ENCODE data around the gene ZFP91.
"Not testable (repeated sequence)": the region's sequence is repeated elsewhere in the genome, so short reads cannot be mapped to it uniquely, and the experiment has no call there.

Gene ZFP91

DNA sequence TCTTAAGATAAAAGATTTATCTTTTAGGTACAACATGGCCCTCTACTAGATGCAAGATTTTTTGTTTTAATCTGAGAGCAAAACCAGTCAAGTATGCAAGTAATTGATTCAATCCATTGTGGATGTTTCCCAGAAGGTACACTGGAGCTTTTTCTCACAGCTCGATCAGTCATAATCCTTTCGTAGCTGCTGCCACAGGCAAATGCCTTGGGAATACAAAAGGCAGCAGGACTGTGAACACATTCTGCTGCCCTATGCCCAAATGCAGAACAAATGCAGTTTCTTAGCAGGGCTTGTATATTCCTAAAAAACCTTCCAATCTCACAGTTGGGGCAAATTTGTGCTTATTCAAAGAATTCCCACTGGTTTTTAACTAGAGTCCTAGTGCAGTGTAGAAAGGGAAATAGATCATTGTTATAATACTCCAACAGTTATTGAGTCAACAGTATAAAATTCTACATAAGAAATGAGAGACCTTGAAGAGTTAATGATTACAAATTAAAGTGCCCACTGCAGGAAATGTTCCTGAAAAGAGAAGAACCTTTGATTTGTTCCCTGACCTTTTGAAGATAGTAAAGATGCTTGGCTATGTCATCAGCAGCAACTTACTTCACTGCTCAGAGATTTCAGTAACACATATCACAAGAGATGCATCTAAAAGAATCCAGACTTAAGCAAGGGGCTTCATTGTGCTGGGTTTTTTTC is 17.3 kb upstream of the ZFP91 start:
- peak overlapping the region; percentile 1; the same call in 1 of the 2 replicates for H3K4me3 ChIP-seq (ENCODE audit: low read length)
- TF ChIP-seq, protein P1, sequence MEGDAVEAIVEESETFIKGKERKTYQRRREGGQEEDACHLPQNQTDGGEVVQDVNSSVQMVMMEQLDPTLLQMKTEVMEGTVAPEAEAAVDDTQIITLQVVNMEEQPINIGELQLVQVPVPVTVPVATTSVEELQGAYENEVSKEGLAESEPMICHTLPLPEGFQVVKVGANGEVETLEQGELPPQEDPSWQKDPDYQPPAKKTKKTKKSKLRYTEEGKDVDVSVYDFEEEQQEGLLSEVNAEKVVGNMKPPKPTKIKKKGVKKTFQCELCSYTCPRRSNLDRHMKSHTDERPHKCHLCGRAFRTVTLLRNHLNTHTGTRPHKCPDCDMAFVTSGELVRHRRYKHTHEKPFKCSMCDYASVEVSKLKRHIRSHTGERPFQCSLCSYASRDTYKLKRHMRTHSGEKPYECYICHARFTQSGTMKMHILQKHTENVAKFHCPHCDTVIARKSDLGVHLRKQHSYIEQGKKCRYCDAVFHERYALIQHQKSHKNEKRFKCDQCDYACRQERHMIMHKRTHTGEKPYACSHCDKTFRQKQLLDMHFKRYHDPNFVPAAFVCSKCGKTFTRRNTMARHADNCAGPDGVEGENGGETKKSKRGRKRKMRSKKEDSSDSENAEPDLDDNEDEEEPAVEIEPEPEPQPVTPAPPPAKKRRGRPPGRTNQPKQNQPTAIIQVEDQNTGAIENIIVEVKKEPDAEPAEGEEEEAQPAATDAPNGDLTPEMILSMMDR (conservative IDR thresholded peaks at IDR 0.05; ENCODE audit: low read length), result no peak
- peak; percentile 18 for DNase-seq (ENCODE audit: low read depth)

DNA sequence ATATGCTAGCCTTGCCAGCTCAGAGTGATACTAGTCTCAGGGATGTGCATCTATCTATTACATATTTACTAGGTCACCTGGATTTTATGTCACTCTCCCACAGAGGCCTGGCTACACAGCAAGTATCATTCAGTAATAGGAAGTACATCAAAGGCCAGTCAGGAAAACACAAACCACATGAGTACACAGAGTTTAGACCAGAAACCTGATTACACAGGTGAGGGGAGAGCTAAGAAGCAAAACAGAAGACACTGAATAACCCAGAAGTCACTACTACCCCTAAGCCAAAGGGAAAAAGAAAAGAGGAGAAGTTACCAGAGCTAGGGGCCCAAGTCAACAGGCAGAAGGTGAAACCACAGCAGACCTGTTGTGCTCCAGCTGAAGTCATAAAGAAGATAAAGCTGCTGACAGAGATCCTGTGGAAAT is 16.5 kb upstream of the ZFP91 start:
- no peak for DNase-seq (ENCODE audit: low read depth)
- TF ChIP-seq, protein P1 (conservative IDR thresholded peaks at IDR 0.05; ENCODE audit: low read length), result no peak
- H3K4me3 ChIP-seq (ENCODE audit: low read length), result no peak overlapping the region

DNA sequence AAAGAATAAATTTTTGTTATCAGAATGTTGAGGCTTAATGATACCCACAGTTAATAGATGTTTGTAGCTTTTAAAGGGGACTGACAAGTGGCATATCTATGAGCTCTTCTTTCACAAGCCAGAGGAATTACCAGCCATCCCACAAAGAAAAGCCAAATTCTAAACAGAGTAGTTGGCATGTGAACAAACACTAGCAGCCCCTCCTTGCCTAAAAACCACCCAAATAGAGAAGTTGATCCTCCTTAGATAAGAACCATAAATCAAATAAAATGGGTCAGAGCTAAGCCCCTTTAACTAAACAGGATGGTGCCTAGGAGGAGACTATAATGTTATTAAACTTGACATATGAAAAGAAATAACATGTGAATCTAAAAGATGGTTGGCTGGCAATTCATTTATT is 14.6 kb upstream of the ZFP91 start:
- DNase-seq (ENCODE audit: low read depth), result no peak
- H3K4me3 ChIP-seq (ENCODE audit: low read length), result no peak overlapping the region
- TF ChIP-seq, protein P1 (conservative IDR thresholded peaks at IDR 0.05; ENCODE audit: low read length), result no peak

DNA sequence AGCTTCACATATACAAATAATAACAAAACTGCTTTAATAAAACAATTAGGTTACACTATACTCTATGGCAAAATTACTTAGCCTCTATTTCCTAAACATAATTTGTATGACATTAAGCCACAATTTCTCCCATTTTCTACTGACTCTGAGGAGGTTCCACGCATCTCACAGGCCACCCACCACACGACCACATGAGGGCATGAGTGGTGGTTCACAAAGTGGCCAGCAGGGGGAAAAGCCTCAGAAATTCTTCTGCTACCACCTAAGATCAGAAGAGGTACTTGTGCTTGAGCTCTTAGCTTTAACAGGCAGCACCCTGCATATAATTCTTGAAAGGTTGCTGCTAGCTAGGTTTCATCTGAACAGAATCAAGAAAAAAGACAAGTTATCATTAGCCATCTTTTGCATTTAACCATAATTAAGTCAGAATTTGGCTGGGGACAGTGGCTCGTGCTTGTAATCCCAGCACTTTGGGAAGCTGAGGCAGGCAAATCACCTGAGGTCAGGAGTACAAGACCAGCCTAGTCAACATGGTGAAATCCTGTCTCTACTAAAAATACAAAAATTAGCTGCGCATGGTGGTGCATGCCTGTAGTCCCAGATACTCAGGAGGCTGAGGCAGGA is 10.9 kb upstream of the ZFP91 start:
- peak; percentile 57 for DNase-seq (ENCODE audit: low read depth)
- TF ChIP-seq, protein P1 (conservative IDR thresholded peaks at IDR 0.05; ENCODE audit: low read length), result peak; percentile 90
- no peak overlapping the region for H3K4me3 ChIP-seq (ENCODE audit: low read length)

DNA sequence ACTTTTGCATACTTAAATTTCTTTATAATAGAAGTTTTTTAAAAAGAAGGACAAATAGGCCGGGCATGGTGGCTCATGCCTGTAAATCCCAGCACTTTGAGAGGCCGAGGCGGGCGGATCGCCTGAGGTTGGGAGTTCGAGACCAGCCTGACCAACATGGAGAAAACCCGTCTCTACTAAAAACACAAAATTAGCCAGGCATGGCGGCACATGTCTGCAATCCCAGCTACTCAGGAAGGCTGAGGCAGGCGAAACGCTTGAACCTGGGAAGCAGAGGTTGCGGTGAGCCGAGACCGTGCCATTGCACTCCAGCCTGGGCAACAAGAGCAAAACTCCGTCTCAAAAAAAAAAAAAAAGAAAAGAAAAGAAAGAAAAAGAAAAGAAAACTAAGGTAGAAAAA is 6.0 kb upstream of the ZFP91 start:
- not testable (repeated sequence) for DNase-seq (ENCODE audit: low read depth)
- H3K4me3 ChIP-seq (ENCODE audit: low read length), result peak overlapping the region; percentile 23; the same call in 1 of the 2 replicates

DNA sequence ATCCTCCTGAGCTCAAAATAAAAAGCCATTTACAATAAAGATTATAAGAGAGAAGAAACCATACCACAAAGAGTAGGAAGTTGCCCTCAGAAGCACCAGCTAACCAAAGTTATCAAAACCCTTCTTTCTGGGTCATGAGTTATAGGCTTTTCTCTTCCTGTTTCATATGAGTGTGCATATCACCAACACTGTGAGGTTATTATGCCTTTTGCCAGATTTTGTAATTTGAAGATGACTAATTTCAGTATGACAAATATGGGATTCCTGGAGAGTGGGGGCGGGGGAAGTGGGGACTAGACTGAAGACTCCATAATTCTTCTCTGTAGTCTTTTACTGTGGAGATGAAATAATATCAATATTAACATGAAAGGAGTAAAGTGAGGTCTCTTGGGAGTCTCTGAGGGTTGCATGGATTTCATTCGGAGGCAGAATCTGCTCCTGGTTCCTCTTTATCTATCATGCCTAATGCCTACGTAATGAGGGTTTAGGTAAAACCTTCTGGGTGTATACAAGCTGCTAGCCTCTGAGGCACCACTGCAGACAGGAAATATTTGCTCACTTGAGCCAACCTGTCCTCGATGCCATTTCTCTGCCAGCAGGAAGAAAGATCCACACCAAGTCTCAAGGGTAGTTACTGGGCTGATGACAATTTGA is 5.3 kb upstream of the ZFP91 start:
- peak; percentile 84 for DNase-seq (ENCODE audit: low read depth)

DNA sequence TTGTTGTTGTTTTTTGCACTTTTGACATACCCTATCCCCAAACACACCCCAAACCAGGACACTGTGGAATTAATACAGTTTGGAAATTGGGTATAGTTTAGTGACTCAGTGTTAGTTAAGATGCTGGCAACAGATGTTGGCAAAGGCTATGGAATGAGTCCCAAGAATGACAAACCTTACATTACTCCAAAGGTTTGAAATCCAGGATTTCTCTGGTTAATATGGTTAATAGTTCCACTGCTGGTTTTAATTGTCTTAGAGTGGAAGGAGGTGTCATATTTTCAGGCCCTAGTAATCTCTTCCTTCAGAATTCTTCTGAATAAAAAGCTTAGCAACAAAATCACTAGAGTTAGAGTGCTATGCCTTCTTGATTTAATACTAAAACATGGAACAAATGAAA is 4.0 kb upstream of the ZFP91 start:
- TF ChIP-seq, protein P1 (conservative IDR thresholded peaks at IDR 0.05; ENCODE audit: low read length), result no peak
- peak overlapping the region; percentile 45 for H3K4me3 ChIP-seq (ENCODE audit: low read length)
- peak; percentile 91 for DNase-seq (ENCODE audit: low read depth)

More for the DNA sequence above, 5.3 kb upstream of the ZFP91 start:
- peak overlapping the region; percentile 44 for H3K4me3 ChIP-seq (ENCODE audit: low read length)
- TF ChIP-seq, protein P1 (conservative IDR thresholded peaks at IDR 0.05; ENCODE audit: low read length), result no peak
